NCI-H2107 (cell line): ENCODE measurements around the gene SRSF1.
"Not testable (repeated sequence)": the region's sequence is repeated elsewhere in the genome, so short reads cannot be mapped to it uniquely, and the experiment has no call there.

Experiments used
- DNase-seq: peaks from one replicate; lab custom pipeline; 2025; lab: John Stamatoyannopoulos, UW

SRSF1 gene

DNA sequence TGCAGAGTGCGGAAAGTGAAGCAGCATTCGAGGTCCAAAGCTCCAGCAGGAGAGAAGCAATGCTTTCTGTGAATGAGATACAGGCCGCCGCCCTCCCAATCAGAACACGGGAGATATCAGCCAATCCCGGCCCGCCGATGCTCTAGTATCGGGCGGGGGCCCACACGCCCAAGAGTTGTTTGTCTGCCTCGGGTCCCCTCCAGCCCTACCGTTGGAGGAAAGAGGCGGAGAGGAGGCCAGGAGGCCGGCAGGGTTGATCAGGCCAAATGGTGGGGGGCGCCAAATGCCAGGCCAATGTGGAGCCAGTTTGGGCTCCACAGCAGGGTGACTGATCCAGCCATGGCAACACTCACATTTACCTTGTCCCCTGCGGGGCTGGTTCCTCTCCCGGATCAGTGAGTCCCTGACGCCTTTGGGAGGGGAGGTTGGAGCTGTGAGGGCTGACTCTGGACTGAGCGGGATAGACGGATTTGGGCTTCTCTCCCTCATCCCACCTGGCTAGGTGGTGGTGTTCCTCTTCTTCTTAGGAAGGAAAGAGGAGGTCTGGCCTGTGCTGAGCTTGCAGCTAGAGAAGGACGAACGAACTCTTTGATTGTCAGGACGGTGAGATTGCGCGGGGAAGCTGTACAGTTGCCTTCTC, 41.4 kb downstream of the SRSF1 start:
- no peak for DNase-seq

GRCh38 chr17:57963149-57963511, 43.9 kb downstream of the SRSF1 start:
- no peak for DNase-seq

- DNase-seq, result no peak
These were observed 44.5 kb downstream of the SRSF1 start for GRCh38 chr17:57962279-57963148.

- no peak for DNase-seq
These were observed 47.1 kb downstream of the SRSF1 start for GRCh38 chr17:57959929-57960328.

GRCh38 chr17:57958391-57958790, 48.7 kb downstream of the SRSF1 start:
- DNase-seq, result not testable (repeated sequence)

DNA sequence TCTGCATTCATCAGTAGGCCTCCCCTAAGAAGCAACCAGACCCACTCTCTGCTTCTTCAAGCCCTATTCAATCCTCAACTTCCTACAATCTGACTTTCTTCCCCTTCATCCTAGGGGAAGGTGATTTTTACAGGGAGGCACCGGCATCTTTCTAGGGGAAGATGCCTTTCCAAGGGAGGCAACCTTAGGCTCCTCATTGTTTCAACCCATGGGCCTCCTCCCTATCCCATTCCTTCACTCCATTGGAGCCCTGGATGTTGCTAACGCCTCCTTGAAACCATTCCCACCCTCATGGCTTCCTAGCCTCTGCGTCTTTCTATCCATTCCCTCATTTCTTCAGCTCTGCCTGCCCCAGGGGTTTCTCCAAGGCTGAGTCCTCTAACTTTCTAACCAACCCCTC, 49.2 kb downstream of the SRSF1 start:
- no peak for DNase-seq

GRCh38 chr17:57957120-57957850, 49.8 kb downstream of the SRSF1 start:
- DNase-seq, result no peak

DNA sequence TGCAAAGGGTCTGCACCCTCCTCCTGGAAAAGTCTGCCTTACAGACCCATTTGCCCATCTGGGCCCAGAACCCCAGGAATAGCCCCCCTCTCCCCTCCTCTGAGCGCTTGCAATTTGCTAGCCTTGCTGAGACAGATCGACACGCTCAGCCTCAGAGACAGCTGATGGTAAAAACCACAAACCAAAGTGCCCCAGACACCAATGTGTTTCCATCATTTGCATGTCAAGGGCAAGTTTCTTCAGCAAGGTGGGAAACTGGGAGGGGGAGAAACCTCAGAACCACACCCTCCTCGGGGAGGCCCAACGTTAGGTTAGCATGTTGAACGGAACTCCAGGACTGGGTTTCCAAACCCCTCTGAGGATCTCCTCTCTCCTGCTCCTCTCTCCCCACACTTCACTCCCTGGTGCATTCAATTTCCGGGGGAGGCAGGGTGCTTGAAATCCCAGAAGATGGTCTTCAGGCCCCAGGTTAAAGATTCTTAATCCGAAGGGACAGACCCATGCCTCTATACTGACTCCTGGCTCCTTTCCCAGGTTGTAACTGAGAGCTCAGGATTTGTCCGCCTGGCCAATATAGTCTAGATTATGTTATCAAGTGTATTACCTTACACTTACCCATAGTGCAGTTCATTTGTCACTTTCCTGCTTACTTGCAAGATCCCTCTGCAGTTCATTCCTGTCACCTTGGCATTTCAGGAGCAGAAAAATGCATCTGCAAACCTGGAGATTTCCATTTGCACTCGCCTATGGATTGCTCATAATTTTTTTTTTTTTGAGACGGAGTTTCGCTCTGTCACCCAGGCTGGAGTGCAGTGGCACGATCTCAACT, 50.5 kb downstream of the SRSF1 start:
- no peak for DNase-seq

DNA sequence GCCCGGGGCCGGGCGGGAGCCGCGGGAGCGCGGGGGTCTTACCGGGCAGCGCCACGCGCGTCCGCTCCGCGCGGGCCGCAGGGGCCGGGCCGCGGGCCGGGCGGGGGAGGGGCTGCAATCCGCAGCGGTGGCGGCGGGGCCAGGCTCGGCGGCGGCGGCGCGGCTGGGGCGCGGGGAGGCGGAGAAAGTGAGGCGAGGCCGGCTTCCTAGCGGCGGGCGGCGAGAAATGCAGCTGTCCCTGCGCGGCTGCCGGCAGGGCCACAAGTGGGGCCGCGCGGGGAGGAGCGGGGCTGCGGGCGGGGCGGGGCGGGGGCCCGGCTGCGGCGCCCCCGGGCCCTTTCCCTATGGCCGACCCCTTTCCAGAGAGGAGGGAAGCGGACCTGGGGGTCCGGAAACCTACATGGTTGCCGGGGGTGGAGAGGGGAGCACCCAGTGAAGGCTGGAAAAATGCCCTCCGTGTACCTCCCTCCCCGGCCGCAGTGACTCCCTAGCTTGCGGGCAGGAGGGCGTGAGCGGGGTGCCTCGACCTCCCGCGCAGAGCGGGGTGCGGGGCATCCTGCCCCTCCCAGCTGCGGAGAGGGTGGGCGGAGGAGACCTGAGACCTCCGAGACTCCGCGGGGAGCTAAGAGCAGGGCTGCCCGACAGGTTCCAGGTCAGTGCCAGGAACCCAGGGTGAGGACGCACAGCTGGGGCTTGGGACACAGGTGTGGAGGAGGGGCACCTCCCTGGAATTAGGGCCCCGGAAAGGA, 51.7 kb downstream of the SRSF1 start, which contains the start of gene CUEDC1:
Gene CUEDC1, minus strand, starts transcription at position 230 of the 749 bp plus-strand sequence. CDS start 69,848 bp downstream, outside the sequence.
- no peak for DNase-seq

- peak; percentile 32 for DNase-seq
These were observed 52.5 kb downstream of the SRSF1 start for GRCh38 chr17:57954397-57955182.

DNA sequence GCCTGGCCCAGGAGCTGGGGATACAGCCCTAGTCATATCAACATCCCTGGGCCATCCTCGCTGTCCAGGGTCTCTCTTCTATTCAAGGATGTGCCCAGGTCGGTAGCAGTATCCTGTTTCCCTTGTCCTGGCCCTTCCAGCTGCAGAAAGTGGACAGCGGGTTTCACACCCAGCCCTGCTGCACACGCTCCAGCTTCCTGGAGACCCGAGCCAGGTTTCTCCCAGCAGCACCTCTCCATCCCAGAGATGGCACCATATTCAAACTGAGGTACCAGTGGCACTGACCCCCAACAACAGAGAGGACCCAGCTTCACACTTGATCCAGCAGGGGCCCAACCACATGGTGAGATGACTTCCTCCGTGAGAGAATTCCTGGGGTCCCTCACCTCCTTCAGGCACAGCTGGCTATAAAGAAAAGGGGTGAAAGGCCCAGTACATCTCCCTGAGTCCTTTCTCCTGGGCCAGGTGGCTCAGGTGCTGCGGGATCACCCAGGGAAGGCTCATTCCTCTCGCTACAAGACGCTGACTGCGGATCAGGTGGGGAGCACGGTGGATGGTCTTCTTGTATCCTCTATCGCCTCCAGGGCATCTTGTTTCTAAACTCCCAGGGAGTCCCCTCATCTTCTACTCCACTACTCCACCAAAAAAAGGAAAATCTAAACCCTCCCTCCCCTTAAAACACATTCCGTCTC, 53.2 kb downstream of the SRSF1 start:
- DNase-seq, result no peak
